Activated gamma-delta T cell treated with anti-CD3 and anti-CD28 coated beads, Interleukin-2, amount 50 U/mL, for 16 hours (primary cell): ENCODE results near the gene SOCS2.
"Not testable (repeated sequence)": the region's sequence is repeated elsewhere in the genome, so short reads cannot be mapped to it uniquely, and the experiment has no call there.

ENCODE experiments used
- DNase-seq: peaks from one replicate; pipeline ENCODE4 v3.0.0-alpha.2; 2020; ENCODE audit warnings: low read depth

SOCS2 gene, protein sequence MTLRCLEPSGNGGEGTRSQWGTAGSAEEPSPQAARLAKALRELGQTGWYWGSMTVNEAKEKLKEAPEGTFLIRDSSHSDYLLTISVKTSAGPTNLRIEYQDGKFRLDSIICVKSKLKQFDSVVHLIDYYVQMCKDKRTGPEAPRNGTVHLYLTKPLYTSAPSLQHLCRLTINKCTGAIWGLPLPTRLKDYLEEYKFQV

DNA sequence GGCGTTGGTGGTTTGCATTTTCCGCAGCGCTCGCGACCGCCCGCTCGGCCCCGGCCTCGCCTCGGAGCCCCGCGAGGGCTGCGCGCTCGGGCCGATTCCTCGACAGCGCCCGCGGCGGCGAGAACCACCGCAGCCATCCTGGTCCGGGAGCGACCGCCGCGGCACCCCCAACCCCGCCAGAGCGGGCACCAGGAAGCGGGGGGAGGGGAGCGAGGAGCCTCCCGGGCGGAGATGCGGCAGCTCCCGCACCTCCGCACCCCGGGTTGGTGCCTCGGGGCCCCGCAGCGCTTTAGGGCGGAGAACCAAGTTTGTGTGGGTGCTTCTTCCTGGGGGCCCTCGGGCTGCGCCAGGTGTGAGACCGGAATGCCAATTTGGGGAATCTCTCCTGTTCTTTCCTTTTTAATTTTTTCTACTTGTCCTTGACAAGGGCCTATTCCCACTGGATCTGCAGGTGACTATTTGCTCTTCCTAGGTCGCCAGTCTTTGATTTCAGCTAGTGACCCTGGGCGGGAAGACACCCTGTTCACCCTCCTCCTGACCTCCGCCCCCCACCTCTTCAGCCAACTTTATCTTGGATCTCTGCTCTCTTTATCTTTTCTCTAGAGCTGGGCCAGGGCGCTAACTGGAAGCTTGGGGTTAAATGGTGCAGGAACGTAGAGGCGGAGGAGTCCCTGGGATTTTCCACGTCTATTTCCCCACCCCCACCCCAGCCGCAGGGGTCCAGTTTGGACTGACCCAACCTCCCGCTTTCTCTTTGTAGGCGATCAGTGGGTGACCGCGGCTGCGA lies at the start of gene SOCS2:
Gene SOCS2, plus strand, starts transcription at position 751 of the 787 bp plus-strand sequence. CDS start 223 bp downstream, outside the sequence.
- no peak for DNase-seq

DNA sequence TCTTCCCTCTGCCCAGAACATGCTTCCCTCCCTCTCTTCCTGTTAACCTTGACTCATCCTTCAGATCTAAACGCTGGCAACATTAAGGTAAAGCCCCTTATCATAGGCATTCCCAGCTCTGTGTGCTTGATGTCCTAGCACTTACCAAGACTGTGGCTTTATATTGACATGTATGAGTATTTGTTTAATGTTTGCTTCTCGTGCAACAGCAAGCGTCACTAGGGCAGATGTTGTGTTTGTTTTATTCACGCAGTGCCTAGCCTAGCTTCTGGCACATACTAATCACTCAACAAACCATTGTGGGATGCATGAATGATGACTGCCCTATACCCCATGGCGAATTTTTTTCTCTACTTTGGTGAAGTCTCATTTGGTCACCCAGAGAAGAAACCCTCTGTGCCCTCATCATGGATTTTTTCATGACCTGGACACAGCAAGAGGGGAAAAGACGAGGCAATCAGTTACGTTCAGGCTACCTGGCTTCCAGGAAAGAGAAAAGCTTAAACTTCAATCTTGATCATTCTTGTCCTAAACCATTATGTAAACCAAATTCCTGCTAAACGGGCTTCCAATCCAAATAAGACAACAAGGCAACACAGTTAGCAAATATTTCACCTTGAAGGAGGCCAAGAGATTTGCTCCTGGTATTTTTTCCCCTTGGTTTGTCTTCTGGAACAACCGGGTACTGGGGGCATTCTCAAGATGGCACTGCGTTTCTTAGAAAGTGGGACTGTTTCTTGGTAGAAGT lies 47.9 kb upstream of the SOCS2 start:
- DNase-seq, result no peak

DNA sequence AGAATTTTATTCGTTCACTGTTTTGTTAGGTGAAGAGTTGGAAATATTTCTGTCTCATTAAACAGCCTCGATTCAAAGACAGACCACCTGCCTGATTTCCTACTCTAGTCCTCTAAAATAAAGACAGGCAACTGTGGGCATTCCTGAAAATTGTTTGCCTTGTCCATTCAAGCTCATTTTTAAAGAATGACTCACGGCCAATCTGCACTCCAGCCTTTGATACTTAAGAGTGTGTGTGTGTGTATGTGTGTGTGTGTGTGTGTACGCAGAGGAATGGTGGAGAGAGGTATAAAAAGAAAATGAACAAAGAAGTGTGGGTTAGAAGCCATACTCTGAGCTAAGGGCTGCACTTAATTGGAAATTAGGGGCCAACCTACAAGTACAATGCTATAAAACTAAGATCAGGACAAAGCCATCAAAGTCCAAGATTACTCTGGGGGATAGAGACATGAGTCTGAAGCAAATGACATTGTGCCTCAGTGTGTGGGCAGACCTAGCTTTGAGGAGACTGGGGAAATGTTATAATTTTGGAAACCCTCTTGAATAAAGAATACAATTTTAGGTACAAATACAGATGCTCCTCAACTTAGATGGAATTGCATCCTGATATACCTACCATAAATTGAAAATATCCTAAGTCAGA lies 45.6 kb upstream of the SOCS2 start:
- no peak for DNase-seq

DNA sequence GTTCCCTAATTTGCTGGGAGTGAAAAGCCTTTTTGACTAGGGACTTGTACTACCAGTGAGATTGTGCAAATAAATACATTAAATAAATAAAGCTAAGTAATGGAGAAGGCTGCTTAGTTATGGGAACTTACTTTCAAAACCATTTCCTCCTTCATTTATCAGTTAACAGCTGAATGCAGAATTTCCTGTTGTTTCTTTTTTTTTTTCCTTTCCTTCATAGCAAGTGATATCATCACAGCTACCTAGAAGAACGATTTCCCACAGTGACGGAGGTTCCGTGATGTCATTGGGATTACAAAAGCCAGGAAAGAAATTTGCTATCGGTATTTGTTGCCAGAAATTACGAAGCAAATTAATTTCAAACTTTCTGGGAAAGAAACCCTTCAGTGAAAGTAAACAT lies 42.1 kb upstream of the SOCS2 start:
- DNase-seq, result no peak

DNA sequence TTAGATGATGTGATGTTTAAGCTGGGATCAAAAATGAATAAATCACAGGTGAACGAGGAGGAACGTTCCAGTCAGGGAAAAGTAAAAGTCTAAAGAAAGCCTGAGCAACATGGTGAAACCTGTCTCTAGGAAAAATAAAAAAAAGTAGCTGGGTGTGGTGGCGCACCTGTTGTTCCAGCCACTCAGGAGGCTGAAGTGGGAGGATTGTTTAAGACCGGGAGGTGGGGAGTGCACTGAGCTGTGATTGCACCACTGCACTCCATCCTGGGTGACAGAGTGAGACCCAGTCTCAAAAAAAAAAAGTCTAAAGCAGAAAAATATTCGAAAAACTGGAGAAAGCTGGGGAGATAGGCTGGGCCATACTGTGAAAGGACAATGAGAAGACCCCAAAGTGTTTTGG lies 39.2 kb upstream of the SOCS2 start:
- DNase-seq, result no peak

DNA sequence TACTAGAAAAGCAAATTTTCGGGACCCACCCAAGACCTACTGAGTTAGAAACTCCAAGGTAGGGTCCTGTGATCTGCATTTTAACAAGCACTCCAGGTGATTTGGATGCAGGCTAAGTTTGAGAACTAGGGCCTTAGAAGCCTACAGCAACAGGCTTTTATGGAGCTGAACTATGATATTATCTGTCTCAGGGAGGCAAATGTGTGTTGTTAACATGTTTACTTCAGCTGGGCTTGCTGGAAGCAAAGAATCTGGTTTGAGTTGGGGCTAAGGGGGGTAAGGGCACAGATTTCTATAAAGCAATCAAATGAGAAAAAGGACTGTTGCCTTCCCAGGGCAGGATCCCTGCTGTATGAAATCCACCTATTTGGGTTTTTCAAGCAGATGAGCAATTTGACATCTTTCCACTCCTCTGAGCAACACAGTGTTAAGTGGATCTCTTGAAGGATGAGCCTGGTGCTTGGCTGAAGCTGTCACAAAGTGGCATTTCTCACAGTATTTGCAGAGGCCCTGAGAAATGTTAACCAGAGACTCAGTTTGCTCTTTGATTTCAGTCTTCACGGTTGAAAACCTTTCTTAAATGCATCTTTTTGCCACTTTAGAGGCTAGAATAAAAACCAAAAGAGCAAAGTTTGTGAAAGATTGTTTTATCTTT lies 36.2 kb upstream of the SOCS2 start:
- DNase-seq, result no peak

DNA sequence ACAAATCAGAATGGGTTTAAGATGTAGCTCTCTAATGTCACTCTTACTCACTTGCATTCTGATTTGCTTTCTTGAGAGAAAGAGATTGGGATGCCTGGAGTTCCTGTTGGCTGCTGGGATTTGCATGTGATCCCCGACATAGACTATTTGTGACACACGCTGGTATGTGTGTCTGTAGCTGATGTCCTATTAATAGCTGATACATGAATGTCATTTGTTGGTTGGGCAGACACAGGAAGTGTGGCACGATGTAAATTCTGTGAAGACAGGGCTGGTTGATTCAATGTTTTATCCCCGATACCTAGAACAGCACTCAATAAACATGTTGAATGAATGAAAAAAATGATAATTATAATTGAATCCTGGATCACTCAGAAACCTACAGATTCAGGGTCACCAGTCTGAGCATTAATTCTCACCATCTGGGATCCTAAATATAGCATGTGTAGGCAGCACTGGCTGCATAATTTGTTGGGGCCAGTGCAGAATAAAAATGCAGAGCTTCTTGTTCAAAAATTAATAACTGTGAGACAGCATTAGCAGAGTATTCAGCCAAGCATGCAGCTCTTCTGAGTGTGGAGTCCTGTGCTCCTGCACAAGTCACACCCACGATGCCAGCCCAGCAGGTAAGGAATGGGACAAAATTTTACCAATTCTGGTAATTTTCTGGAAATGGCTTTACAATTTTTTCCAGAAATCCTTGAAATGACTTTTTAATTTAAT lies 35.5 kb upstream of the SOCS2 start:
- DNase-seq, result no peak

DNA sequence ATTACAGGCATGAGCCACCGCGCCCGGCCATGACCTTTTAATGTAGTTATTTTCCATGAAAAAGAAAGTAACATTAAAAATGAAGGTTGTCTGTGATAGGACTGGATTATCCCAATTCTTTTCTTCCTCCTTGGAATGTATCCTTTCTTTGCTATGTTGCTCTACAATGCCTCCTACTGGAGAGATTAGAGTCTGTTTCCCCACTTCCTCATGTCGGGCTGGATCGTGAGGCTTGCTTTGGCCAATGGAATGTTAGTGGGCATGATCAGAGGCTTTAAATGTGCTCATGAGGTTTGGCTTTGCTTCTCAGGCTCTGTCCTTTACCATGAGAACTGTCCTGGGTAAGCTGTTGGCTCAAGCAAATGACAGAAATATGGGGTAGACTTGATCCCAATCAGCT lies 34.7 kb upstream of the SOCS2 start:
- DNase-seq, result no peak

DNA sequence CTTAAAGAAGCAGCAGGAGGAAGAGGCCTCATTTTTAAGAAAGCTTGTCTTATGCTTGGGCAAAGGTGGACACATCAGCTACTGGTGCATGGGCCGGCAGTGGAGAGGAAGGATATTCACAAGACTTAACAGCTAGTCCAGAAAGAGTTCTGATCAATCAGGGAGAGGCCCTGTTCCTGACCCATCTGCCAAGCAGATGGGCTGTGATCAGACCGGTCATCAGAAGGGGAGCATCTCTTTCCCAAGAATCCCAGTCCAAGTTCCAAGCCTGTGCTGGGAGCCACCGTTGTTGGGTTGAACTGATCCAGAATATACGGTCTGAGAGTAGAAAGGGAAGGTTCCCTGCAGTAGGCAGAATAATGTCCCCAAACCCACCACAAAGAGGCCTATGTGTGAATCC lies 32.7 kb upstream of the SOCS2 start:
- DNase-seq, result no peak

DNA sequence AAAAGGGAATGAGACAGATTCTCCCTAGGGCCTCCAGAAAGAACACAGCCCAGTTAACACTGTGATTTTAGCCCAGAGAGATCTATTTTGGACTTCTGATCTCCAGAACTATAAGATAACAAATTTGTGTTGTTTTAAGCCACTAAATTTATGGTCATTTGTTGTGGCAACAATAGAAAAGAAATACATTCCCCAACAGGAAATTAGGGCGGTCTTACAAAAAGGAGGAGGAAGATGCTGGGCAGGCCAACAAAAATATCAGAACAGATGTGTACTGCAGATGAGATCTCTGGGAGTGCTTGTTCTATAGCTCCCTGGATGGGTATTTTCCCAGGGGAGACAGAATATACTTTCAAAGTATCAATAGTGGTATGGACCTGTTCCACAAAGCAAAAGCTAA lies 32.0 kb upstream of the SOCS2 start:
- DNase-seq, result no peak

DNA sequence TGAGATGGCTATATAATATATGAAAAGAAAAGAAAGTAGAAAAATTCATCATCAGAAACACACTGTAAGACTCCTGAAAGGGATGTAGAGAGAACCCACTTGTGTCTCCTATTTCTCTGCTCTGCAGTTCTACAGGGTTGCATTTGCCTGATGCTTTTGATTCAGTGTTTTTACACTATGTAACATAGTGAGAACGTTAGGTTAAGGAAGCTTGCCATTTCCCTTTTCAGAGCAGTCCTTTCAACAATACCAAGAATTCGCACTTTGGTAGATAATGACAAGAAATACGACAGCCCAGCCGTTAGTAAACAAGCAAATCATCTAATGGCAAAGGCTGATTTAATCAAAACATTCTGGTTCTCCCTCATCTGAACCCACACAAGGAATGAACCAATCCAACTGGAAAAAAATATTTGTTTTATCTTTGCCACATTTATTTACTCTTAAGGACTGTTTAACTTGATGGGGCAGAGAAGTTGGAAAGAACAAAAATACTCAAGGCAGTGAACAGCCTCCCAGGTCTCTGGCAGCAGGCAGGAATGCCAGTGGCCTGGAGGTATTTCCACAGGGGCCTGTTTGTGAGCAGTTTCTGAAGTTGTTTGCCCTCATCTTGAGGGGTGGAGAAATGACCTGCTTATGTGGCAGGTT lies 30.8 kb upstream of the SOCS2 start:
- no peak for DNase-seq

DNA sequence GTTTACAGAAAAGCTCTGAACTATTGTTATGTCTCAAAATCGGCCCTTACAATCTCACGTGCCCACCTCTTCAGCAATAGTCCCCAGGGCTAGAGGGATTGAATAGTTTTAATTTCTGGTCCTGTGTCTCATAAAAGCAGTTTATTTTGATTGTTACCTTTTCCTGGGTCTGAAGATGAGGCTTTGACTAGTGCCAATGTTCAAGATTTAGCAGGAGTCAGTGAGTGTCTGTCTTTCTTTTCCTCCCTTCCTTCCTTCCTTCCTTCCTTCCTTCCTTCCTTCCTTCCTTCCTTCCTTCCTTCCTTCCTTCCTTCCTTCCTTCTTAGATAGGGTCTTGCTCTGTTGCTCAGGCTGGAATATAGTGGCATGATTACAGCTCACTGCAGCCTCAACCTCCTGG lies 24.7 kb upstream of the SOCS2 start:
- DNase-seq, result no peak

DNA sequence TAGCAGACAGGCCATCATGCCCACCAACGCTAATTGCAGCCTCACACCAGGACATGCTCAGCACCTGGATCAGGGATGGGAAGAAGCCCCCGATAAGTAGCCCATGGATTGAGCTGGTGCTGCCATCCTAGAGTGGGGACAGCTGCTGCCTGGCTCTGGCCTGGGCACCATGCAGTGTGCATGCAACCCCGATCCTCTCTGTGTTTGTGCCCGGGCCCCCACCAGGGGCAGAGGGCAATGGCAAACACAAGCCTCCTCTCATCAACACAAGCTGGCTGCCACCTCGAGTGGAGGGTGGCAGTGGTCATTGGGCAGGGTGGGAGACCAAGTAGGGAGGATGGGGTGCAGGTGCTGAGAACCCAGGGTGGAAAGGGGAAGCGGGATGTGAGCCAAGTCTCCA lies 23.3 kb upstream of the SOCS2 start:
- DNase-seq, result no peak

DNA sequence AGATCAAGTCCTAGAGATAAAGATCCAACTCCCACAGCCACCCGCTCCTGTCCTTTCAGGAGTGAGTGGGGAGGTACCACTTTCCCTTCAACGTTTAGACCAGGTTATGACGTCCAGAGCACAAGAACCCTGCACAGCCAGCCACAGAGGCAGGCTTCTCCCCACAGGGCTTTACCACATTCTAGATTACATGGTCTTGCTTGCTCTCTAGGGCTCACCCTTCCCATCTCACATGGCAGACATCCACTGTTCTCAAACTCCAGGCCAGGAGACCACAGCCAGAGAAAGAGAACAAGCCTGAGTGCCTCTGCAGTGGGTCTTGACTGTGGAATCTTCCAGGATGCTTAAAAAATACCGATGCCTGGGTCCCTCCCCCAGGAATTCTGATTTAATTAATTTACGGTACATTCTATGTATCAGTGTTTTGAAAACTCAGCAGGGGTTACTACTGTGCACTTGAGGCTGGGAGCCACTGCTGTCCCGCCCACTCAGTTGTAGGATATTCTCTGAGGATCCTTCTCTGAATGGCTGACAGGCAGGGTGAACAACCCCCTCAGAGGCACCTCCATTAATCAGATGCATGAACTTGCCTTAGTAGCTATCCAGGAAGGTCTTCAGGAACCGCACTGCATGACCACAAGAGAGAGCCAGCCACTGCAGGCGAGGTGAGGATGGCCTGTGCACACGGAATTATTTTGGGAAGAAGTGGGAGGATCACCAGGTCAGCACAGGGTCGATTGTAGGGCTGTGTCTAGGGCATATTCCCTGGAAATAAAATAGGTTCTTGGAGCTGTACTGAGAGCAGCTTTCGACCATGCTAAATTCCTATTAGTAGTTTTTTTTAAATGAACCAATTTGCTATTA lies 21.5 kb upstream of the SOCS2 start:
- DNase-seq, result no peak

DNA sequence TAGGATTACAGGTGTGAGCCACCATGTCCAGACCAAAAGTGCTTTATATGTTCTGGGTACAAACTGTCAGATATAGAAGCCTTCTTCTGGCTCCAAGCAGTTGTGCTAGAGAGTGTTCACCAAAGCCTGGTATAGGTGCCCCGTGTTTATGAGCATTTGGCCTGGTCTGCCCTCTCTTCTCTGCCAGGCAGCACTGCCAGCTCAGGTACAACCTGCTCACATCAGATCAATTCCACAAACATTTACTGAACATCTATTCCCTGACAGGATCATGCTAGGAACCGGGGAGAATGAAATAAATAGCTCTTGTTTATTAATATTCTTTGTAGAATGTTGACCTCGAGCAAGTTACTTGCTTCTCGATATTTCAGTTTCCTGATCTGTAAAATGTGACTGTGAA lies 20.0 kb upstream of the SOCS2 start:
- DNase-seq, result no peak

DNA sequence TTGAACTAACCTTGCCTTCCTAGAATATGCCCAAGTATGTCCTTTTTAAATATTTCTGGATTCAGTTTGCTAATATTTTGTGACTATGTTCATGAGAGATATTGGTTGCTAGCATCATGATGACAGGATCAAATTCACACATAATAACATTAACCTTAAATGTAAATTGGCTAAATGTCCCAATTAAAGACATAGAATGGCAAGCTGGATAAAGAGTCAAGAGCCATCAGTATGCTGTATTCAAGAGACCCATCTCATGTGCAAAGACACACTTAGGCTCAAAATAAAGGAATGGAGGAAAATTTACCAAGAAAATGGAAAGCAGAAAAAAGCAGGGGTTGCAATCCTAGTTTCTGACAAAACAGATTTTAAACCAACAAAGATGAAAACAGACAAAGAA lies 14.6 kb upstream of the SOCS2 start:
- DNase-seq, result not testable (repeated sequence)

DNA sequence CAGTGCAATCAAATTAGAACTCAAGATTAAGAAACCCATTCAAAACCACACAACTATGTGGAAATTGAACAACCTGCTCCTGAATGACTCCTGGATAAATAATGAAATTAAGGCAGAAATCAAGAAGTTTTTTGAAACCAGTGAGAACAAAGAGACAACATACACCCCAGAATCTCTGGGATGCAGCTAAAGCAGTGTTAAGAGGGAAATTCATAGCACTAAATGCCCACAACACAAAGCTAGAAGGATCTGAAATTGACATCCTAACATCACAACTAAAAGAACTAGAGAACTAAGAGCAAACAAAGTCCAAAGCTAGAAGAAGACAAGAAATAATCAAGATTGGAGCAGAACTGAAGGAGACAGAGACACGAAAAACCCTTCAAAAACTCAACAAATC lies 13.8 kb upstream of the SOCS2 start:
- DNase-seq, result not testable (repeated sequence)

DNA sequence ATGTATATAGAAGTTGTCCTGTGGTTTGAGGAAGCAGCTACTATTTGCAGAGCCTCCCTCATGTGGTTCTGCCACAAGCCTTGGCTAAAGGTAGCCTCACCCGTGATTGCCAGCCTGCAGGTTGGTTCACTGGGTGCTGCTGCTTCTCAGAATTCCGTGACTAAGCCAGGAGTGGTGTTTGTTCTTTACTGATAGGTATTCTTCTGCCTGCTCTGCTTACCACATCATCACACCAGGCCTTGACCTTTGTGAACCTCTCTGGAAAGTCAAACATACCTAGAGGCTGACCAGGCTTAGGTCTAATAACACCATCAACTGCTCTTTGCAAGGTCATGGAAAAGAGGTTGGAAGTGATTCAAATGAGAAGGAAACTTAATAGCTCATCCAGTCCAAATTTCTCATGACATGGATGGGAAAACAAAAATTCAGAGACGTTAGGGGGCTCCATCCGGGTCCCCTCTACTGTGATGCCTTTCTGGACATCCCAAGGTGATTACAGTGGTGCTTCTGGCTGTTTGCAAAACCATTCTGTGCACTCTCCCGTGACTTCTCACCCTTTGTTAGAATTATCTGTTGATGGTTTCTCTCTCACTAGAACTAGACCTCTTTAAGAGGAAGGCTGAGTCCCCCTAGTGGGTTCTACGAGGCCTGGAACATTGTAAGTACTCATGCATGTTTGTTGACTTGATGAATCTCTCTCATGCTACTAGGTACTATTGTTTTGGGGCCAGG lies 8.5 kb upstream of the SOCS2 start:
- no peak for DNase-seq

DNA sequence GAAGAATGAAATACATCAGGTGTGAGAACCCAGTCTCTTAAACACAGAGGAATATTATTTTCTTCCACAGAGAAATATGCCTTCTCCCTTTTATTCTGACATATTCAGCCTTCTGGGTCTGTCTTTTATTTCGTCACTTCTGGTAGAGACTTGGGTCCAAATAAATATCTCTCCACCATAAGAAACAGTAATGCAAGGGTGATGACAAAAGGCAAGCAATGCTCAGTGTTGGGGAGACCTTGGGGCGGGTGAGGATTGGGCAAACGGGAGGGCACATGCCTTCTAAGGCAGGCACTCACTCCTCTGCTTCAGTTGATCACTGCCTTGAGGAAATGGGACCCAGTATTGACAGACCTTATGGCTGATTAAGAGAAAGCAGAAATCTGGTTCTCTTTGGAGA lies 6.7 kb upstream of the SOCS2 start:
- DNase-seq, result no peak
